DOHH2 (cell line): ENCODE data around the gene CDH2.

ENCODE experiments used
- H3F3A ChIP-seq: fragments of 200-600 bp; sonication (generic), shearing (Covaris generic); 2 replicates; pipeline ENCODE4 v1.6.0; 2016; ENCODE audit warnings: antibody characterized with exemption, mild to moderate bottlenecking; ENCODE audit not compliant: control insufficient read depth, insufficient read depth
- H3K27ac ChIP-seq: fragments of 200-600 bp; sonication (generic); 2 replicates; pipeline ENCODE4 v1.5.1; 2014; ENCODE audit warnings: low read depth, mild to moderate bottlenecking, low read length, moderate library complexity
- H3K27me3 ChIP-seq: fragments of 200-600 bp; sonication (generic); 2 replicates; pipeline ENCODE4 v1.6.1; 2014; ENCODE audit warnings: mild to moderate bottlenecking, low read length, mixed read lengths; ENCODE audit not compliant: control insufficient read depth
- H3K36me3 ChIP-seq: fragments of 200-600 bp; sonication (generic); 2 replicates; pipeline ENCODE4 v1.6.1; 2014; ENCODE audit warnings: mild to moderate bottlenecking, low read length, moderate library complexity, mixed read lengths; ENCODE audit not compliant: control insufficient read depth
- H3K4me1 ChIP-seq: fragments of 200-600 bp; sonication (generic); 2 replicates; pipeline ENCODE4 v1.6.1; 2014; ENCODE audit warnings: mild to moderate bottlenecking, low read length, mixed read lengths; ENCODE audit not compliant: control insufficient read depth
- H3K4me2 ChIP-seq: fragments of 200-600 bp; sonication (generic); 2 replicates; pipeline ENCODE4 v1.6.0; 2014; ENCODE audit warnings: mild to moderate bottlenecking, low read length, moderate library complexity
- H3K4me3 ChIP-seq: fragments of 200-600 bp; sonication (generic); 2 replicates; pipeline ENCODE4 v1.5.1; 2014; ENCODE audit warnings: mild to moderate bottlenecking, low read length, mixed read lengths
- H3K79me2 ChIP-seq: fragments of 200-600 bp; sonication (generic); 2 replicates; pipeline ENCODE4 v1.6.1; 2014; ENCODE audit warnings: mild to moderate bottlenecking, low read length, mixed read lengths; ENCODE audit not compliant: control insufficient read depth
- H3K9me2 ChIP-seq: fragments of 200-600 bp; sonication (generic); replicated peaks from 2 replicates; pipeline ENCODE4 v1.6.1; 2014; ENCODE audit warnings: mild to moderate bottlenecking, low read length, mixed read lengths; ENCODE audit not compliant: control insufficient read depth
- H3K9me3 ChIP-seq: fragments of 200-600 bp; sonication (generic); 2 replicates; pipeline ENCODE4 v1.6.1; 2014; ENCODE audit warnings: antibody characterized with exemption, low read length, mixed read lengths; ENCODE audit not compliant: control insufficient read depth, insufficient read depth
- H4K20me1 ChIP-seq: fragments of 200-600 bp; sonication (generic); 2 replicates; pipeline ENCODE4 v1.6.0; 2014; ENCODE audit warnings: low read depth, mild to moderate bottlenecking, antibody characterized with exemption, low read length, moderate library complexity; ENCODE audit not compliant: control insufficient read depth, insufficient read depth
- CTCF ChIP-seq: fragments of 200-600 bp; sonication (generic); IDR thresholded peaks from one replicate; pipeline ENCODE4 v1.5.1; 2014; ENCODE audit warnings: antibody characterized with exemption, mild to moderate bottlenecking, low read depth, low read length; ENCODE audit not compliant: poor library complexity, severe bottlenecking
- EZH2phosphoT487 ChIP-seq: fragments of 200-600 bp; sonication (generic); IDR thresholded peaks from 2 replicates; pipeline ENCODE4 v1.6.1; 2017; ENCODE audit warnings: borderline replicate concordance, mild to moderate bottlenecking, antibody characterized with exemption, low read length, moderate library complexity, mixed read lengths

The CDH2 gene

GRCh38 chr18:28152354-28152753 lies 24.6 kb downstream of the CDH2 start:
- TF ChIP-seq EZH2phosphoT487 = no peak
- no peak for TF ChIP-seq CTCF
- no peaks in the 10 kb centered on the region for H3K79me2 ChIP-seq
- H3K9me2 ChIP-seq = no peaks in the 10 kb centered on the region
- no peak overlapping the region for H3K4me3 ChIP-seq
- no peaks in the 10 kb centered on the region for H3K36me3 ChIP-seq
- no peak overlapping the region for H3K27ac ChIP-seq
- H3K4me1 ChIP-seq = no peaks in the 10 kb centered on the region
- H3K27me3 ChIP-seq = no peaks in the 10 kb centered on the region
- H4K20me1 ChIP-seq = no peaks in the 10 kb centered on the region
- no peaks in the 10 kb centered on the region for H3K9me3 ChIP-seq
- H3F3A ChIP-seq = no peaks in the 10 kb centered on the region
- no peak overlapping the region for H3K4me2 ChIP-seq

- Histone ChIP-seq H3K4me1 (no peaks in the 10 kb centered on the region), H3K4me3 (no peak overlapping the region), H3K4me2 (no peak overlapping the region), H3K9me3 (no peaks in the 10 kb centered on the region), H4K20me1 (no peaks in the 10 kb centered on the region), H3K9me2 (no peaks in the 10 kb centered on the region), H3K36me3 (no peaks in the 10 kb centered on the region), H3K27me3 (no peaks in the 10 kb centered on the region), H3K27ac (no peak overlapping the region), H3K79me2 (no peaks in the 10 kb centered on the region), H3F3A (no peaks in the 10 kb centered on the region)
- TF ChIP-seq EZH2phosphoT487 = no peak
- TF ChIP-seq CTCF = no peak
These were observed 25.5 kb downstream of the CDH2 start for GRCh38 chr18:28151434-28151833.

- no peaks in the 10 kb centered on the region for H3K27me3 ChIP-seq
- no peaks in the 10 kb centered on the region for H3K9me2 ChIP-seq
- H3K79me2 ChIP-seq = no peaks in the 10 kb centered on the region
- no peaks in the 10 kb centered on the region for H3K9me3 ChIP-seq
- no peaks in the 10 kb centered on the region for H3K36me3 ChIP-seq
- no peak overlapping the region for H3K4me2 ChIP-seq
- no peak overlapping the region for H3K27ac ChIP-seq
- H3K4me1 ChIP-seq = no peaks in the 10 kb centered on the region
- H3K4me3 ChIP-seq = no peak overlapping the region
- no peaks in the 10 kb centered on the region for H3F3A ChIP-seq
- no peaks in the 10 kb centered on the region for H4K20me1 ChIP-seq
- TF ChIP-seq EZH2phosphoT487 = no peak
- no peak for TF ChIP-seq CTCF
These were observed 26.0 kb downstream of the CDH2 start for GRCh38 chr18:28150925-28151324.
